Fibroblast of lung (primary cell): Measurements from ENCODE around the gene ARL6. TPM values are rescaled to one million over a fixed set of nuclear protein-coding genes. Genes with fewer than 3 reads are reported as not detected.

Experiments used
- DNase-seq, 2 donors: peaks; one replicate each; pipeline versions ENCODE4 v3.0.0 to v3.0.0-alpha.2; 2010; ENCODE audit warnings: low read depth in 2 of 2
- H2AFZ ChIP-seq: 2 replicates; pipeline ENCODE4 v1.5.1; 2012; ENCODE audit warnings: low read length, control low read depth, inconsistent platforms
- H3K27ac ChIP-seq: 2 replicates; pipeline ENCODE4 v1.5.1; 2011; ENCODE audit warnings: low read length, control low read depth; ENCODE audit not compliant: insufficient read depth
- H3K27me3 ChIP-seq: 2 replicates; pipeline ENCODE4 v1.5.1; 2011; ENCODE audit warnings: mild to moderate bottlenecking, low read length; ENCODE audit not compliant: control insufficient read depth, insufficient read depth
- H3K36me3 ChIP-seq: 2 replicates; pipeline ENCODE4 v1.5.1; 2011; ENCODE audit warnings: low read length; ENCODE audit not compliant: control insufficient read depth, insufficient read depth
- H3K4me1 ChIP-seq: 2 replicates; pipeline ENCODE4 v1.5.1; 2011; ENCODE audit warnings: low read length; ENCODE audit not compliant: control insufficient read depth, insufficient read depth; ENCODE audit errors: extremely low read depth
- H3K4me2 ChIP-seq: 2 replicates; pipeline ENCODE4 v1.5.1; 2011; ENCODE audit warnings: low read length, control low read depth; ENCODE audit not compliant: insufficient read depth; ENCODE audit errors: extremely low read depth
- H3K4me3 ChIP-seq, 4 experiments: fragments of 200-600 bp in 1 of 4; sonication (generic) in 1 of 4; replicated peaks in 1 of 4; 2 replicates each; pipeline ENCODE4 v1.5.1; 2011 to 2016; ENCODE audit warnings: low read length in 4 of 4, low read depth in 3 of 4, mild to moderate bottlenecking in 3 of 4, control low read depth in 2 of 4, inconsistent platforms in 1 of 4, mixed read lengths in 1 of 4; ENCODE audit not compliant: insufficient read depth in 1 of 4; ENCODE audit errors: control extremely low read depth in 1 of 4
- H3K79me2 ChIP-seq: 2 replicates; pipeline ENCODE4 v1.5.1; 2012; ENCODE audit warnings: mild to moderate bottlenecking, low read length, inconsistent platforms; ENCODE audit not compliant: control insufficient read depth, insufficient read depth
- H3K9ac ChIP-seq: 2 replicates; pipeline ENCODE4 v1.5.1; 2011; ENCODE audit warnings: mild to moderate bottlenecking, low read length, control low read depth; ENCODE audit not compliant: insufficient read depth
- H3K9me3 ChIP-seq: 2 replicates; pipeline ENCODE4 v1.5.1; 2012; ENCODE audit warnings: low read depth, low read length; ENCODE audit not compliant: control insufficient read depth, insufficient read depth
- H4K20me1 ChIP-seq: 2 replicates; pipeline ENCODE4 v1.5.1; 2011; ENCODE audit warnings: low read length; ENCODE audit not compliant: control insufficient read depth, insufficient read depth; ENCODE audit errors: extremely low read depth
- CTCF ChIP-seq, 2 donors: IDR thresholded peaks in 1 of 2; conservative IDR thresholded peaks in 1 of 2; 1 replicate in 1 of 2; 2 replicates in 1 of 2; pipeline ENCODE4 v1.5.1; 2011 to 2012; ENCODE audit warnings: low read length in 2 of 2, control low read depth in 1 of 2, inconsistent platforms in 1 of 2, low read depth in 1 of 2, mild to moderate bottlenecking in 1 of 2
- EZH2 ChIP-seq: IDR thresholded peaks from 2 replicates; pipeline ENCODE4 v1.5.1; 2012; ENCODE audit warnings: low read length, control low read depth, mild to moderate bottlenecking; ENCODE audit errors: missing control alignments
- polyA plus RNA-seq, 2 donors: library from polyadenylated mRNA; depleted of rRNA in 1 of 2; stranded (reverse) in 1 of 2; unstranded in 1 of 2; fragments of >200 nt; gene quantifications; 2 replicates each; pipeline ENCODE4 v1.2.1, GENCODE V29; 2011 to 2012; ENCODE audit warnings: missing spikeins in 1 of 2
- total RNA-seq: library from RNA; depleted of rRNA; stranded (reverse); fragments of >200 nt; gene quantifications from 2 replicates; pipeline ENCODE4 v1.2.1, GENCODE V29; 2014

Gene ARL6
- total and polyA plus RNA-seq, 2 donors (not counting 1 experiment from before 2014, with no cell fraction given) = 5.2 to 6.1 TPM

DNA sequence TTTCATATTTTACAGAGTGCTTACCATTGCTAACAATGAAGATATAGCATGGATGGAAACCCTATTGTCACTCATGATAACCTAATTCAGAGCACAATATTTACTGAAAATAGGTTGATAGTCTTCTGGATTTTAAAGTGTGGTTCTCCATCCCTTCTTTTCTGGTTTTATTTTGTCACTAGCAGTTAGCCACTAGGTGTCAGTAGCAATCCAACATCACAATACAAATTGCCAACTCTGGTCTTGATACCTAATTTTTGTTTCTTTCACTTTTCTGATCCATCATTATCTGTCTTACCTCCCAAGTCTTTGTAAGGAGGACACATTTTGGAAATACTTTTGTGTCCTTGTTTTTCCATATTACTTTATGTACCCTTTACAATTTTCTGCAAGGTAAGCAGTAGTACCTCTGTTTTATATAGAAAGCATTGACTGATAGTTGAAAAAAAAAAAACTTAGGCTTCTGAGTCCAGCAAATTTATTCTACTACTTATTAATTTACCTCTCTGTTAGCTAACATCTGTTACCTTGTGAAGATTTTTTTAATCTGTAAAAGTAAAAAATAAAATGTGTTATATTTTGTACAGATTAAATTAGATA lies 29.0 kb downstream of the ARL6 start:
- TF ChIP-seq EZH2 (no peak), CTCF (conservative IDR thresholded peaks at IDR 0.05 in 1 of 2, IDR thresholded peaks at IDR 0.05 in 1 of 2; ENCODE audit: low read depth in 1 of 2, low read length in 2 of 2) (peak; percentile 78 to 80)
- no peak overlapping the region for H3K4me2 ChIP-seq

GRCh38 chr3:97795951-97796350 lies 31.4 kb downstream of the ARL6 start:
- no peak overlapping the region for H2AFZ ChIP-seq
- H3K9ac ChIP-seq = no peak overlapping the region
- no peaks in the 10 kb centered on the region for H3K27me3 ChIP-seq
- H3K27ac ChIP-seq = no peak overlapping the region
- no peaks in the 10 kb centered on the region for H4K20me1 ChIP-seq
- no peaks in the 10 kb centered on the region for H3K79me2 ChIP-seq
- H3K4me2 ChIP-seq = no peak overlapping the region
- no peak for DNase-seq
- H3K4me1 ChIP-seq = no peaks in the 10 kb centered on the region
- H3K4me3 ChIP-seq = no peak overlapping the region
- H3K9me3 ChIP-seq = no peaks in the 10 kb centered on the region
- TF ChIP-seq EZH2 = no peak
- no peak for TF ChIP-seq CTCF (conservative IDR thresholded peaks at IDR 0.05 in 1 of 2, IDR thresholded peaks at IDR 0.05 in 1 of 2; ENCODE audit: low read depth in 1 of 2, low read length in 2 of 2)
- H3K36me3 ChIP-seq = no peaks in the 10 kb centered on the region

More for the DNA sequence above, 29.0 kb downstream of the ARL6 start:
- no peak overlapping the region for H3K9ac ChIP-seq
- H3K27ac ChIP-seq = no peak overlapping the region
- no peaks in the 10 kb centered on the region for H3K4me1 ChIP-seq
- H3K36me3 ChIP-seq = no peaks in the 10 kb centered on the region
- no peaks in the 10 kb centered on the region for H3K27me3 ChIP-seq
- no peaks in the 10 kb centered on the region for H3K9me3 ChIP-seq
- no peak overlapping the region for H2AFZ ChIP-seq
- no peak overlapping the region for H3K4me3 ChIP-seq
- H3K79me2 ChIP-seq = no peaks in the 10 kb centered on the region
- H4K20me1 ChIP-seq = no peaks in the 10 kb centered on the region
- peak; percentile 40 to 75 for DNase-seq

DNA sequence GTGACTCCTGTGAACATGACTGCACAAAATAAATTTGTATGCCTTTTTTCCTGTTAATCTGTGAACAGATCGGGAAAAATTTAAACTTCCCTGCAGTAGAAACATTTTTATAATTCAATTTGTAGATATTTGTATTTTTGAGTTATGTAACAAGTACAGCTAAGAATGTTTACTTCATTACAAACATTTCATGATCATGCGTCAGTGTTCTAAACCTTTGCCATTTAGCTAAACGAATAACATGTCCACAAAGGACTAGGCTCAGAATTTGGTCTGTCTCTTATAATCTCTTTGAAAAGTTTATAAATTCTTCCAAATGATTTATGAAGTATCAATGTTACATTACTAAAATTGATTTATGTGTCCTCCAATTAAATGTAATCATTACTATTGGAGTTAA lies 39.9 kb downstream of the ARL6 start:
- H3K4me3 ChIP-seq = no peak overlapping the region

More for the DNA sequence above, 39.9 kb downstream of the ARL6 start:
- H3K9me3 ChIP-seq = no peaks in the 10 kb centered on the region
- H3K4me1 ChIP-seq = no peaks in the 10 kb centered on the region
- TF ChIP-seq EZH2 (no peak), CTCF (conservative IDR thresholded peaks at IDR 0.05 in 1 of 2, IDR thresholded peaks at IDR 0.05 in 1 of 2; ENCODE audit: low read depth in 1 of 2, low read length in 2 of 2) (no peak)
- no peaks in the 10 kb centered on the region for H4K20me1 ChIP-seq
- no peak overlapping the region for H3K9ac ChIP-seq
- no peak overlapping the region for H2AFZ ChIP-seq
- no peaks in the 10 kb centered on the region for H3K36me3 ChIP-seq
- H3K27me3 ChIP-seq = no peaks in the 10 kb centered on the region
- peak in 1 of 2 donors; percentile 50 for DNase-seq
- no peaks in the 10 kb centered on the region for H3K79me2 ChIP-seq
- no peak overlapping the region for H3K27ac ChIP-seq
- no peak overlapping the region for H3K4me2 ChIP-seq
